ENCODE measurements around the gene SYNDIG1.

SYNDIG1 gene

DNA sequence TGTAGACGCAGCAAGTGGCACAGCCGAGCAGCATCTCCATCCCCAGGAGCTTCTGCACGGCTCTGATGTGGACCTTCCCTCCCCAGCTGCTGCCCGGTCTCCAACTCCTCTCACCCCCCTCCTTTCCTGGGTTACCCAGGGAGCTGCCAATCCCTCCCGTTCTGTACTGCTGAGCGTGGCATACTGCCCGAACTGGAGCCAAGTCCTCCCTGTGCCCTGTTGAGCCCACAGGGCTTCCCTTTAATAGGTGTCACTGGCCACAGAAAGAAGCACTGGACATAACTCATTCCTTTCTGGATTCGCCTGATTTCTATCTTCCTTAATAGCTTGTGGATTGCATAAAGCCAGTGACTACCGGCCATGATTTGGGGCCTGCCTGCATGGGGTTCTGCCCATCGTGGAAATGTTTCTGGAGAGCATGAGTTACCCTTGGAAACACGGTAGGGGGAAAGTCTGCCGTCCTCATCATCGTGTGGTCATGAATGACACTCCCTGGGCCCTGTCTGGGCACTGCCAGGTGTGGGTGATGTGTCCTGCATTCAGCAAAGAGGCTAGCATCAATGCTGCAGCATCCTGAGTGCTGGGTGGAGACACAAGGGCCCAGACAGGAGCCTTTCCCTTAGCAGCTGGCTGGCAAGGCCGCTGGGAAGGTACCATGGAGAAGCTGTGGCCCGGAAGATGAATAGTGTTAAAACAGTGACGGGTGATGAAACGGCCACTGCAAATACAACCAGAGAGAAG is 189.7 kb downstream of the SYNDIG1 start:
- DNase-seq (ENCODE audit: low spot score), result no peak

GRCh38 chr20:24659835-24660234 is 190.4 kb downstream of the SYNDIG1 start:
- DNase-seq (ENCODE audit: low spot score), result no peak

DNA sequence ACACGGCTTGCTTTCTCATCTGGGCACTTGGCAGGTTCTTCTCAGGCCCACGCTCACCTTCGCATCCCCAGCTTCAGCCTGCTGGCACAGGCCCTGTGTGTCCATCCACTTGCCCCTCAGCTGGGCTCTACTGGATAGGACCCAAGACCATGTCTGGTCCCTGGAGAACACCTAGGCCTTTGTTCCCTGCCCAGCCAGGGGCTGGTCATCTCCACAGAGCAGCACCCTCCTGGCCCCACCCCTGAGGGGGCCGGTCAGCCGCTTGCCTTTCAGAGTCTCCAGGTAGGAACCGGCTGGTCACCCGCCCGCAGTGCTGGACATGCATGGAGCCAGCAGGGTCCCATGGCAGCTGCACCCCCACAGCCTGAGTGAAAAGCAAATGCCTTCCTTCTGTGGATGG is 191.2 kb downstream of the SYNDIG1 start:
- DNase-seq (ENCODE audit: low spot score), result no peak

- no peak for DNase-seq (ENCODE audit: low spot score)
Observed at GRCh38 chr20:24661255-24661654, 191.8 kb downstream of the SYNDIG1 start.

- no peak for DNase-seq (ENCODE audit: low spot score)
Observed at GRCh38 chr20:24662322-24662721, 192.9 kb downstream of the SYNDIG1 start.

DNA sequence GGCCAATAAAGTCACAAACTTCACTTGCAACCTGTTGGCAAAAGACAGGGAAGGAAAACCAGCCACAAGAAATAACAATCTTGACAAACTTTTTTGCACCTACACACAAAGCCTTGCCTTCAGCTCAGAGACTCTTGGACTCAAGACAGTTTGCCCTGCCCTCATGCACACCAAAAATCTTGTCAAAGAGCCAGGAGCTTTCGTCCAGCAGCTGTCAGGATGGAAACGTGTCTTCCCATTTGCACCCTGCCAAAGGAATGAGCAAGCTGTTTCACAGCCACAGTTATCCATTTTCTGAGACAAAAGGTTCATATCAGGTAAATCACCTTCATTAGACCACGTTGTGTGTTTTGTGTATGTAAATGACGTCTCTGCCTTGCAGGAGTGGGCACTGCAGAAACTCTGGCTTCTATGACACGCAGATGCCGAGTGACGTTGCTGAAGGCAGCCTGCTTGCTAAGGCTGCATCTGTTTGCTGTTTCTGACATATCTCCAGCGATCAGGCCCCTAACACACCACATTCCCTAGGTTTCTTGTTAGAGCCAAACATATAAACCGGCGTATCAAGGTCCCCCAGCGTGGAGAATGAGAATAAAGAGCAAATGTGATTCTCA is 193.4 kb downstream of the SYNDIG1 start:
- peak; percentile 52 for DNase-seq (ENCODE audit: low spot score)

GRCh38 chr20:24663496-24663895 is 194.1 kb downstream of the SYNDIG1 start:
- DNase-seq (ENCODE audit: low spot score), result no peak

GRCh38 chr20:24664266-24664986 is 195.0 kb downstream of the SYNDIG1 start:
- DNase-seq (ENCODE audit: low spot score), result no peak

DNA sequence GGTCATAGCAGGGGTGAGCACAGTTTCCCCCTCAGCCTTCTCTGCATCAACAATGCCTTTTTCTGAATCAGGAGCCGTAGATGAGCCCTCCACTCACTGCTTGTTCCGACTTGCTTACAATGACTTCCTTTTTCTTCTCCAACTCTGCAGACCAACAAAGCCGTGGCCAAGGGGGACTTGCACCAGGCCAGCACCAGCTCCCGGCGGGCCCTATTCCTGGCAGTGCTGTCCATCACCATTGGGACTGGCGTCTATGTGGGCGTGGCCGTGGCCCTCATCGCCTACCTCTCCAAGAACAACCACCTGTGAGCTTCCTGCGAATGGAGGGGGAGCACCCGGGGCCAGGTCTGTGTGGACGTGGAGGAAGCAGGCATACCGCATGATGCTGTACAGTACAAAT is 195.8 kb downstream of the SYNDIG1 start:
- DNase-seq (ENCODE audit: low spot score), result no peak

GRCh38 chr20:24665741-24666191 is 196.3 kb downstream of the SYNDIG1 start:
- no peak for DNase-seq (ENCODE audit: low spot score)

- DNase-seq (ENCODE audit: low spot score), result no peak
Observed at GRCh38 chr20:24667689-24668383, 198.4 kb downstream of the SYNDIG1 start.

DNA sequence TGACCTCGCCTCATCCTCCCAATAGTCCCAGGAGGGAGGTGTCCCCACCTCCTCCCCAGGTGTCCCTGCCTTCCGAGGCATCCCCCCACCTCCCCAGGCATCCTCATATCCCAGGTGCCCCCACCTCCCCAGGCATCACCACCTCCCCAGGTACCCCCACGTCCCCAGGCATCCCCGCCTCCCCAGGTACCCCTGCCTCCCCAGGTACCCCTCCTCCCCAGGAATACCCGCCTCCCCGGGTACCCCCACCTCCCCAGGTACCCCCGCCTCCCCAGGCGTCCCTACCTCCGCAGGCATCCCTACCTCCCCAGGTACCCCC is 198.9 kb downstream of the SYNDIG1 start:
- no peak for DNase-seq (ENCODE audit: low spot score)

GRCh38 chr20:24668791-24669190 is 199.4 kb downstream of the SYNDIG1 start:
- DNase-seq (ENCODE audit: low spot score), result no peak

GRCh38 chr20:24669701-24670100 is 200.3 kb downstream of the SYNDIG1 start:
- DNase-seq (ENCODE audit: low spot score), result no peak

- no peak for DNase-seq (ENCODE audit: low spot score)
Observed at GRCh38 chr20:24670341-24670872, 201.0 kb downstream of the SYNDIG1 start.

DNA sequence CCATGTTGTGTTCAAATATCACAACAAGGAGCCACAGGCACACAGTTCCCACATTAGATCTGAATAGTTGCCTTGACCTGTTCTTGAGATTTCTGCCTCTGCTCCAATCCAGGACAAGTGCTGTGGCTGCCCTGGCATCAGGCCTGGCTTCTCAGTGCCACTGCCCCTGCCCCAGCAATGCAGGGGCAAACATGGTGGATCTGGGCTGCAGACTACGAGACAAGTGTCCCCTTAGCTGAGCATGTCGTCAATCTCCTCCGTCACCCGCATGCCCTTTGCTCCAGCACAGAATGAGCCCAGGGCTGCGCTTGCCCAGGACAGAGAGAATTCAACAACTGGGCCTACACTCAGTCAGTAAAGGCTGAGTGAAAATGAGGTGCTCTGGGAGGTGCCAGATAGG is 201.6 kb downstream of the SYNDIG1 start:
- no peak for DNase-seq (ENCODE audit: low spot score)

DNA sequence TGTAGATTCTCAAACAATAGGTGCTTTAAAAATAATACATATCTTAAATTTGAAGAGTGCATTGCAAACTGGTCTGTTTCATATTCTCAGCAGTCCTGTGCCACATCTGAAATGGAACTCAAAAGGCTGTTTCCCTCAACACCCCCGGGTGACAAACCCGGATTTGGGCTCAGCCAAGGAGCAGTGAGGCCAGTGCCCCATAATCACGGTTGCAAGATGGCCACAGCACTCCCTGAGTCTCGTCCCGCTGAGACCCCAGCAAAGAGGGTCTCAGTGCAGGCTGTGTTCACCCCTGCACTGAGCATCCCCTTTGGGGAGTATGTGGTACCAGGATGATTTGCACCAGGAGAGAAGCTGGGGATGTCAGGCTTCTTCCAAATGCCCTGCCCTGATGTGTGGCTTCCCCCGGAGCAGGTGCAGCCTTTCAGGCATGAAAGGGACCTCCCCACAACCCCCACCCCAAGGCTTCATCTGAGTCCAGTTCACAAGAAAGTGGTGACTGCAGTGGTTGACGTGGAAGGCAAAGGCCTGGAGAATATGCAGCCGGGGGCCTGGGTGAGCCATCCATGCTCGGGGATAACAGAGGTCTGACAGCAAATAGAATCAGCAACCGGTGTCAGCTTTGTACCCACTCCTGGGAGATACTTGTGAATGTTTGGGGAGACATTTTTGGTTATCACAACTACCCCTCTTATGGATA is 202.9 kb downstream of the SYNDIG1 start:
- DNase-seq (ENCODE audit: low spot score), result no peak

- peak; percentile 97 for DNase-seq (ENCODE audit: low spot score)
Observed at GRCh38 chr20:24672886-24673677, 203.7 kb downstream of the SYNDIG1 start.

DNA sequence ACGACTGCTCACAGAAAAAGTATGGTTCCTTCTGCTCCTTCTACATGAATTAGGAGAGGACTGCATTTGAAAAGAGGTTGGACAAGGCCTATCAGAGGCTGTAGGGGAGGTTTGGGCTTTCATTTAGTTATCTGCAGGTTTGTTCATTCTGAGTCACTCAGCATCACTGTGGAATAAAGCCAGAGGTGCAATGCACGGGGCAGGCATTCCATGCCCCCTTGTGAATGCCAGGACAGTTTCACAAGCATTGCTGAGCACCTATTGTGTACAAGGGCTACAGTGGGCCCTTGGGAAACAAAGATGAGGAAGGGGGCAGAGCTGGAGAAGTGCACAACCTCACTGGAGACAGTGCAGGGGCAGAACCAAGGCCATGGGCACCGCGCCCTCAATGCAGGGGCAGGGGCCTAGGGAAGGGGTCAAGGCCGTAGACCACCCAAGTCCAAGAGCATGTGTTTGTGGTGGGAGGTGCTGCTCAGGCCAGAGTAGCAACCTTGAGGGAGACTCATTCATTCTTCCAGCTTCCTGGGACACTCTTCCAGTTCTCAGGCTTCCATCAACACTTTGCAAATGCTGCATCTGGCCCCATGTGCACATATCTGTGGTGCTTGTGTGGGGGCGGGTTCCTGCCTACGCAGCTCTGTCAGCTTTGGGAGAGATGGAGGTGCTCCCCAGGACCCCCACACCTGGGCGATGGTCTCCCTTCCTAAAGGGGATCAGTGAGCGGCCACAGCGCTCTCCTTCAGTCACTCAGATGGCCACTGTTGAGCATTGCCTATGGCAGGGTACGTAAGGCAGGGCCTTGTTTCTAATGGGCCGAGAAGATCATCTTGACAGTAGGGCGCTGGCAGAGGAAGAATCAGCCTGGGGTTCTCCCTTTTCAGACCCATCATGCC is 204.5 kb downstream of the SYNDIG1 start:
- peak; percentile 56 for DNase-seq (ENCODE audit: low spot score)
